Activated T-cell treated with anti-CD3 and anti-CD28 coated beads for 24 hours (primary cell): ENCODE measurements around the gene UBE2D3.

ENCODE experiments used
- DNase-seq: peaks from one replicate; pipeline ENCODE4 v3.0.0-alpha.2; 2020; ENCODE audit warnings: low read depth

UBE2D3 gene

GRCh38 chr4:102754044-102754443 lies 73.3 kb downstream of the UBE2D3 start:
- DNase-seq: no peak

GRCh38 chr4:102751941-102752340 lies 75.4 kb downstream of the UBE2D3 start:
- DNase-seq: no peak
